HG03520 (cell line): ENCODE data around the gene C15orf62.

Source experiments
- ATAC-seq: cut with Tn5 transposase; IDR thresholded peaks from one replicate; pipeline ENCODE4 v1.9.1; 2021; ENCODE audit warnings: mild to moderate bottlenecking, moderate library complexity; ENCODE audit not compliant: unreplicated experiment

Gene C15orf62

DNA sequence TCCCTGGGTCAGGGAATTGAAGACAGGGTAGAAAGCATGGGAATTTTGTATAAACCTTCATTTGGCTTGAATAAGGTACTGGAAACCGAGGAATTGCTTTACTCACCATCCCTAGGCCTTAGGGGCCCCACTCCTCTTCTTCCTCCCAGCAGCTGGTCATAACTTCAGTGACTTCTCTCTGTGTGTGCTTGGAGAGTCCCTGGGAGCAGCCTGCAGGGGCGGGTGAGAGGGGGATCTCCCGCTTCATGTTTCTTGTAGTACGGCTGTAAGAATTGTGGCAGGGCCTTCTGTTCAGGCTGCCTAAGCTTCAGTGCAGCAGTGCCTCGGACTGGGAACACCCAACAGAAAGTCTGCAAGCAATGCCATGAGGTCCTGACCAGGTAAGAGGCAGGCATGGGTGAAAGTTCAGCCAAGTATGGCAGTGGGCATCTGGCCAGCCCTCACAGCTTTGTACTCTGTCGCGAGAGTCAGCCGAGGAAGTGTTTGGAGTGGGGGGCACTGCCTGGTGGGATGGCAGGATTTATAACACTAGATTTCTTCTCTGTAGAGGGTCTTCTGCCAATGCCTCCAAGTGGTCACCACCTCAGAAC lies 39.2 kb downstream of the C15orf62 start:
- no peak for ATAC-seq

- no peak for ATAC-seq
Observed at GRCh38 chr15:40812721-40813425, 43.1 kb downstream of the C15orf62 start.

DNA sequence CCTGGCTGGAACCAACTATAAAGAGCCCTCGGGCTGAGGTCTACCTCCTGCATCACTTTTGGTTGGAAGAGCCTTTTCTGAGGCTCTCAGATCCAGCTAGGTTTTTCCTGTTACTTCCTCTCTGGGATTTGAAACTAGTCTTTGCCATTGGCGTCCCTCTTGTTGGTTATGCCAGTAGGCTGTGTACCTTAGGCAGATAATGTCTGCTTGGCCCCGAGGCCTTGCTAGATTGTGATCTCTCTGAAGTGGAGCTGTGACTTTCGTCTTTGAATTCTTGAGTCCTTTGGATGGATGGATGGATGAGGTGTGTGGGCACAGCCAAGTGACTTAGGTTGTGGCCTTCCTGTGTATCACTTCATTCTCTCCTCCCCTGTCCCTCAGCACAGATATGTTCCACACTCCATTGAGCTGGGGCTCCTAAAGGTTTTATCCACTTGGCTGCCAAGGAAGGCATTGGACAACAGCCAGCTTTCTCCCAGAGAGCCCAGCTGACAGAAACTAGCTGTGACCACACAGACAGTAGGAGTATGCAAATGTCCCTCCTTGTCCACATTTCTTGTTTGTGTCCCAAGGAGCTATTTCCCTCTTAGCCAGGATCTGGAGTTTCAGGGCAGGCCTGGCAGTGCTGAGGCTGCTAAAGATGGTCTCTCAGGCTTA lies 45.4 kb downstream of the C15orf62 start:
- no peak for ATAC-seq

DNA sequence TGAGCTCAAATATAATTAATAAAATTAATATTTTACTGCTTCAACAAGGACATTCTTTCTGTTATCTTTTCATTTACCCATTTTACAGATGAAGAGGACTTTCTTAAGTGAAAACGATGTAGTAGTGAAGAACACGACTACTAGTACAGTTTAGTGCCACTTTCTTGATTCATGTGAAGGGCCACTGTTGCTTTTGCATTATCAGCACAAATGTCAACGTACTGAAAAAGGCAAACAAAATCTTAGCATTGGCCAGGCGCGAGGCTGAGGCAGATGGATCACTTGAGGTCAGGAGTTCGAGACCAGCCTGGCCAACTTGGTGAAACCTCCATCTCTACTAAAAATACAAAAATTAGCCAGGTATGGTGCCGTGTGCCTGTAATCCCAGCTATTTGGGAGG lies 49.3 kb downstream of the C15orf62 start:
- no peak for ATAC-seq

- ATAC-seq = no peak
Observed at GRCh38 chr15:40821195-40821594, 51.4 kb downstream of the C15orf62 start.
